H1 (cell line): ENCODE measurements around the gene HADH. TPM values are rescaled to one million over a fixed set of nuclear protein-coding genes. Genes with fewer than 3 reads are reported as not detected.

Source experiments
- CTCF ChIA-PET: fragments of 300-600 bp; sonication (Branson Sonifier 250); formaldehyde crosslinking; loops from one replicate; lab custom pipeline; 2021; ENCODE audit not compliant: partially characterized antibody; lab: Charles Lee
- POLR2A ChIA-PET: fragments of 300-600 bp; sonication (Branson Sonifier 250); formaldehyde crosslinking; loops from one replicate; lab custom pipeline; 2021; ENCODE audit warnings: inconsistent platforms; ENCODE audit not compliant: partially characterized antibody; lab: Charles Lee
- DNase-seq, 2 experiments: peaks; one replicate each; pipeline versions ENCODE4 v3.0.0 to v3.0.0-alpha.2; 2010 to 2022; ENCODE audit warnings: low spot score in 2 of 2, low read depth in 1 of 2, mixed read lengths in 1 of 2
- FAIRE-seq: peaks from 2 replicates; lab custom pipeline; 2011; peaks lifted over from hg19 to GRCh38; lab: Jason Lieb, UNC
- H2AFZ ChIP-seq: 2 replicates; pipeline ENCODE4 v1.8.1; 2012; ENCODE audit warnings: low read length, inconsistent platforms
- H2AK5ac ChIP-seq: 2 replicates; pipeline ENCODE4 v1.6.1; 2013; ENCODE audit warnings: low read depth, low read length
- H2BK120ac ChIP-seq: replicated peaks from 2 replicates; pipeline ENCODE3; 2013; ENCODE audit warnings: low read depth, low read length, inconsistent platforms
- H2BK12ac ChIP-seq: 2 replicates; pipeline ENCODE4 v1.6.1; 2013; ENCODE audit warnings: low read depth, low read length
- H2BK15ac ChIP-seq: 2 replicates; pipeline ENCODE4 v1.6.1; 2013; ENCODE audit warnings: low read length
- H2BK20ac ChIP-seq: 2 replicates; pipeline ENCODE4 v1.6.1; 2013; ENCODE audit warnings: low read length
- H2BK5ac ChIP-seq: 2 replicates; pipeline ENCODE4 v1.6.1; 2013; ENCODE audit warnings: low read depth, low read length
- H3K14ac ChIP-seq: 2 replicates; pipeline ENCODE4 v1.6.1; 2013; ENCODE audit warnings: inconsistent platforms; ENCODE audit not compliant: insufficient read length
- H3K18ac ChIP-seq: 2 replicates; pipeline ENCODE4 v1.6.1; 2013; ENCODE audit warnings: low read length; ENCODE audit errors: extremely low read depth
- H3K23ac ChIP-seq: 2 replicates; pipeline ENCODE4 v1.6.1; 2013; ENCODE audit warnings: inconsistent platforms; ENCODE audit not compliant: insufficient read length
- H3K23me2 ChIP-seq: 2 replicates; pipeline ENCODE4 v1.6.1; 2013; ENCODE audit warnings: low read depth, low read length
- H3K27ac ChIP-seq: 2 replicates; pipeline ENCODE4 v1.6.1; 2011; ENCODE audit warnings: low read depth, low read length, inconsistent platforms
- H3K27me3 ChIP-seq, 4 experiments: replicated peaks in 1 of 4; 1 replicate in 1 of 4; 2 replicates in 3 of 4; pipeline versions ENCODE4 v1.6.1 to v1.8.1; 2011 to 2013; ENCODE audit warnings: low read length in 3 of 4, mild to moderate bottlenecking in 3 of 4, inconsistent platforms in 2 of 4, mixed read lengths in 2 of 4, moderate library complexity in 1 of 4; ENCODE audit not compliant: control insufficient read depth in 3 of 4, insufficient read depth in 3 of 4; ENCODE audit errors: extremely low read depth in 1 of 4
- H3K36me3 ChIP-seq, 4 experiments: 2 replicates each; pipeline versions ENCODE4 v1.6.1 to v1.8.1; 2011 to 2013; ENCODE audit warnings: mild to moderate bottlenecking in 4 of 4, low read length in 3 of 4, moderate library complexity in 2 of 4, control low read depth in 1 of 4, inconsistent platforms in 1 of 4; ENCODE audit not compliant: insufficient read depth in 4 of 4, control insufficient read depth in 2 of 4
- H3K4ac ChIP-seq: replicated peaks from 2 replicates; pipeline ENCODE3; 2013; ENCODE audit warnings: low read length, low read depth, mixed read lengths, inconsistent platforms; ENCODE audit not compliant: insufficient read length
- H3K4me1 ChIP-seq, 4 experiments: replicated peaks in 1 of 4; 1 replicate in 1 of 4; 2 replicates in 3 of 4; pipeline versions ENCODE4 v1.6.1 to v1.8.1; 2011 to 2013; ENCODE audit warnings: low read length in 3 of 4, inconsistent platforms in 2 of 4, mixed read lengths in 1 of 4; ENCODE audit not compliant: insufficient read depth in 4 of 4, control insufficient read depth in 3 of 4
- H3K4me2 ChIP-seq, 2 experiments: 2 replicates each; pipeline versions ENCODE4 v1.6.1 to v1.8.1; 2011 to 2013; ENCODE audit warnings: low read depth in 2 of 2, low read length in 2 of 2, control low read depth in 1 of 2, inconsistent platforms in 1 of 2, mild to moderate bottlenecking in 1 of 2; ENCODE audit not compliant: insufficient read depth in 1 of 2
- H3K4me3 ChIP-seq, 4 experiments: fragments of 200-600, 300-600 bp in 1 of 4; sonication (generic), shearing (Covaris generic), sonication (Bioruptor Twin) in 1 of 4; 2 replicates each; pipeline versions ENCODE4 v1.5.1 to v1.8.1; 2011 to 2016; ENCODE audit warnings: low read length in 4 of 4, low read depth in 3 of 4, control low read depth in 2 of 4, inconsistent platforms in 2 of 4, mild to moderate bottlenecking in 2 of 4, mixed read lengths in 1 of 4, moderate library complexity in 1 of 4; ENCODE audit not compliant: insufficient read depth in 2 of 4; ENCODE audit errors: extremely low read depth in 1 of 4
- H3K56ac ChIP-seq: replicated peaks from 2 replicates; pipeline ENCODE3; 2013; ENCODE audit warnings: low read depth, mild to moderate bottlenecking, mixed read lengths, low read length, inconsistent platforms; ENCODE audit not compliant: insufficient read length
- H3K79me1 ChIP-seq: 2 replicates; pipeline ENCODE4 v1.6.1; 2013; ENCODE audit warnings: low read depth, low read length, control low read depth
- H3K79me2 ChIP-seq, 2 experiments: 2 replicates each; pipeline versions ENCODE4 v1.6.1 to v1.8.1; 2012 to 2013; ENCODE audit warnings: low read length in 2 of 2, mild to moderate bottlenecking in 2 of 2, inconsistent platforms in 1 of 2; ENCODE audit not compliant: insufficient read depth in 2 of 2, control insufficient read depth in 1 of 2
- H3K9ac ChIP-seq, 4 experiments: replicated peaks in 1 of 4; 1 replicate in 1 of 4; 2 replicates in 3 of 4; pipeline versions ENCODE4 v1.6.1 to v1.8.1; 2011 to 2013; ENCODE audit warnings: low read depth in 3 of 4, low read length in 3 of 4, control low read depth in 2 of 4, mild to moderate bottlenecking in 2 of 4, moderate library complexity in 2 of 4, inconsistent platforms in 1 of 4; ENCODE audit errors: extremely low read depth in 1 of 4
- H3K9me3 ChIP-seq, 2 experiments: 2 replicates each; pipeline versions ENCODE4 v1.6.1 to v1.8.1; 2012 to 2013; ENCODE audit warnings: mild to moderate bottlenecking in 2 of 2, moderate library complexity in 2 of 2, control low read depth in 1 of 2, inconsistent platforms in 1 of 2, low read depth in 1 of 2, low read length in 1 of 2, mixed read lengths in 1 of 2; ENCODE audit not compliant: insufficient read depth in 2 of 2
- H4K20me1 ChIP-seq, 2 experiments: replicated peaks in 1 of 2; 2 replicates each; pipeline versions ENCODE3 to v1.8.1; 2011 to 2013; ENCODE audit warnings: inconsistent platforms in 2 of 2, low read length in 2 of 2, mild to moderate bottlenecking in 1 of 2; ENCODE audit not compliant: insufficient read depth in 2 of 2, control insufficient read depth in 1 of 2
- H4K5ac ChIP-seq: 2 replicates; pipeline ENCODE4 v1.6.1; 2013; ENCODE audit warnings: low read length, low read depth, mixed read lengths, inconsistent platforms; ENCODE audit not compliant: insufficient read length
- H4K8ac ChIP-seq: 2 replicates; pipeline ENCODE4 v1.8.0; 2013; ENCODE audit warnings: mild to moderate bottlenecking, moderate library complexity, low read length, inconsistent platforms; ENCODE audit not compliant: insufficient read depth; ENCODE audit errors: extremely low read depth
- H4K91ac ChIP-seq: replicated peaks from 2 replicates; pipeline ENCODE3; 2013; ENCODE audit warnings: low read length, mixed read lengths, inconsistent platforms; ENCODE audit not compliant: insufficient read length
- CBX5 ChIP-seq: fragments of 300-800, 300-1000 bp; sonication (generic); IDR thresholded peaks from 2 replicates; pipeline ENCODE4 v1.7.1; 2016; ENCODE audit warnings: antibody characterized with exemption, low read length, low read depth
- EP300 ChIP-seq, 2 experiments: IDR thresholded peaks; 1 replicate in 1 of 2; 2 replicates in 1 of 2; pipeline ENCODE4 v1.6.1; 2011 to 2012; ENCODE audit warnings: low read depth in 2 of 2, low read length in 2 of 2, mild to moderate bottlenecking in 2 of 2, borderline replicate concordance in 1 of 2, inconsistent platforms in 1 of 2, moderate library complexity in 1 of 2
- EZH2 ChIP-seq: fragments of 200-600 bp; sonication (generic); IDR thresholded peaks from 2 replicates; pipeline ENCODE4 v1.7.1; 2012; ENCODE audit warnings: low read depth, mild to moderate bottlenecking, moderate library complexity, low read length, inconsistent platforms; ENCODE audit not compliant: severe bottlenecking
- HDAC2 ChIP-seq, 2 experiments: fragments of 300-600 bp in 1 of 2; sonication (generic) in 1 of 2; IDR thresholded peaks; 2 replicates each; pipeline ENCODE4 v1.6.1; 2011 to 2012; ENCODE audit warnings: low read depth in 2 of 2, low read length in 2 of 2, mild to moderate bottlenecking in 2 of 2, moderate library complexity in 2 of 2, borderline replicate concordance in 1 of 2, inconsistent platforms in 1 of 2
- HDAC6 ChIP-seq: IDR thresholded peaks from one replicate; pipeline ENCODE4 v1.7.1; 2012; ENCODE audit warnings: low read depth, mild to moderate bottlenecking, inconsistent platforms, low read length, moderate library complexity
- MAX ChIP-seq: IDR thresholded peaks from 2 replicates; pipeline ENCODE4 v1.6.1; 2012; ENCODE audit warnings: inconsistent platforms
- NANOG ChIP-seq: IDR thresholded peaks from 2 replicates; pipeline ENCODE4 v1.6.1; 2011; ENCODE audit warnings: low read length, low read depth, mild to moderate bottlenecking, inconsistent platforms; ENCODE audit not compliant: insufficient read depth, poor library complexity, severe bottlenecking
- RFX5 ChIP-seq: IDR thresholded peaks from 2 replicates; pipeline ENCODE4 v1.6.1; 2011; ENCODE audit warnings: low read depth, low read length, improper control_type of control experiment, borderline replicate concordance
- RXRA ChIP-seq: IDR thresholded peaks from 2 replicates; pipeline ENCODE4 v1.6.1; 2011; ENCODE audit warnings: low read depth, mild to moderate bottlenecking, low read length, moderate library complexity; ENCODE audit not compliant: insufficient read depth
- USF2 ChIP-seq: IDR thresholded peaks from 2 replicates; pipeline ENCODE4 v1.6.1; 2011; ENCODE audit warnings: low read length, improper control_type of control experiment
- polyA plus RNA-seq, 7 experiments: library from polyadenylated mRNA; depleted of rRNA in 3 of 7; stranded (reverse) in 5 of 7; unstranded in 2 of 7; fragments of >200 nt in 5 of 7; fragments of 200-250 nt in 2 of 7; gene quantifications; 1 replicate in 5 of 7; 2 replicates in 1 of 7; 4 replicates in 1 of 7; pipeline versions ENCODE4 v1.2.1 to v1.2.3, GENCODE V29; 2011 to 2013; ENCODE audit warnings: missing spikeins in 2 of 7, mixed read lengths in 2 of 7
- total RNA-seq: library from RNA; stranded (reverse); fragmentation: NEBNext Ultra II Directional; extraction: Animal tissue kit (Norgen Biotek cat#: 25700); gene quantifications from 2 replicates; pipeline ENCODE4 v1.2.1, GENCODE V29; 2021

HADH gene
- total and polyA plus RNA-seq, 2 of the 8 experiments (the other 6 are each of a cell fraction or from before 2014, with no cell fraction given), result 47.5 to 54.4 TPM

GRCh38 chr4:107994894-107995293 is 5.2 kb downstream of the HADH start:
- no peak overlapping the region for H4K8ac ChIP-seq
- peaks cover 6 to 68% of the 10 kb centered on the region in 2 experiments for H3K79me2 ChIP-seq
- no peak overlapping the region for H2BK15ac ChIP-seq
- no peak for TF ChIP-seq EP300 (IDR thresholded peaks at IDR 0.05; ENCODE audit: borderline replicate concordance in 1 of 2, low read depth in 2 of 2, low read length in 2 of 2)
- no peak for TF ChIP-seq HDAC2 (IDR thresholded peaks at IDR 0.05; ENCODE audit: borderline replicate concordance in 1 of 2, low read depth in 2 of 2, low read length in 2 of 2)
- no peak for TF ChIP-seq RXRA
- no peak for TF ChIP-seq USF2
- no peak for TF ChIP-seq NANOG
- no peak for TF ChIP-seq HDAC6
- no peak for TF ChIP-seq EZH2
- no peak for TF ChIP-seq CBX5
- no peak for TF ChIP-seq MAX
- TF ChIP-seq RFX5, result no peak
- no peak overlapping the region for H2BK20ac ChIP-seq
- H3K23me2 ChIP-seq, result peaks cover 4% of the 10 kb centered on the region; the same call in 1 of the 2 replicates
- no peak overlapping the region for H4K5ac ChIP-seq
- no peak overlapping the region for H3K23ac ChIP-seq
- H3K14ac ChIP-seq, result no peak overlapping the region
- FAIRE-seq, result no peak
- H3K4me3 ChIP-seq, result no peak overlapping the region
- H3K27me3 ChIP-seq, result no peaks in the 10 kb centered on the region
- no peak overlapping the region for H3K4me2 ChIP-seq
- no peak overlapping the region for H3K27ac ChIP-seq
- ChIA-PET CTCF (interaction anchor here (0.8 kb wide), 1 partner anchor 24 kb away, joined by 3 read pairs; no protein-coding TSS in a partner anchor), POLR2A (interaction anchor here (0.5 kb wide), 1 partner anchor 160 kb away, joined by 3 read pairs; no protein-coding TSS in a partner anchor)
- no peaks in the 10 kb centered on the region for H3K9me3 ChIP-seq
- peaks cover 0 to 8% of the 10 kb centered on the region in 2 experiments for H4K20me1 ChIP-seq
- no peak overlapping the region for H4K91ac ChIP-seq
- H2BK5ac ChIP-seq, result no peak overlapping the region
- H3K9ac ChIP-seq, result no peak overlapping the region
- peaks cover 9% of the 10 kb centered on the region for H3K79me1 ChIP-seq
- no peak overlapping the region for H3K56ac ChIP-seq
- H2BK12ac ChIP-seq, result no peak overlapping the region
- H3K4me1 ChIP-seq, result 0 out of 7 replicates have a peak, but pooled peaks cover 0 to 3% (median 0%) of the 10 kb centered on the region in 4 experiments
- H3K4ac ChIP-seq, result no peak overlapping the region
- peaks cover 0 to 2% (median 0%) of the 10 kb centered on the region in 4 experiments; a peak in 3 of 8 replicates for H3K36me3 ChIP-seq
- H2BK120ac ChIP-seq, result no peak overlapping the region
- DNase-seq, result no peak
- no peak overlapping the region for H3K18ac ChIP-seq
- H2AK5ac ChIP-seq, result no peak overlapping the region
- H2AFZ ChIP-seq, result no peak overlapping the region
